HepG2 (cell line): ENCODE results near the gene NOP14. TPM values are rescaled to one million over a fixed set of nuclear protein-coding genes. Genes with fewer than 3 reads are reported as not detected.

Experiments used
- ATAC-seq: fragments of 200-7000 bp; cut with Tn5 transposase; 3 replicates; pipeline ENCODE4 v1.9.1; 2020; ENCODE audit warnings: mild to moderate bottlenecking, moderate library complexity
- BruUV-seq: library from RNA; stranded (reverse); fragments of 400-500 nt; replicated peaks from 2 replicates; lab custom pipeline; 2021; lab: Mats Ljungman, UMichigan
- CTCF ChIA-PET: fragments of 300-600 bp; formaldehyde crosslinking; extraction: SDS; loops from one replicate; lab custom pipeline; 2021; ENCODE audit warnings: low total read pairs, inconsistent platforms, low intra/inter-chr PET ratio; lab: Yijun Ruan, JAX
- POLR2A ChIA-PET: fragments of 350-600 bp; sonication (Branson Sonifier 250); formaldehyde crosslinking; loops from one replicate; lab custom pipeline; 2020; ENCODE audit warnings: antibody characterized with exemption, inconsistent platforms; lab: Yijun Ruan, JAX
- DNase-seq: peaks from one replicate; pipeline ENCODE4 v3.0.0-alpha.2; 2015; ENCODE audit warnings: low spot score
- FAIRE-seq: peaks from 3 replicates; lab custom pipeline; 2011; peaks lifted over from hg19 to GRCh38; lab: Jason Lieb, UNC
- H2AFZ ChIP-seq: one replicate; pipeline ENCODE4 v1.6.1; 2011; ENCODE audit warnings: low read length, inconsistent platforms
- H3K27ac ChIP-seq: fragments of 300-600 bp; 3 replicates; pipeline ENCODE4 v1.8.0; 2011; ENCODE audit warnings: mixed run types, mild to moderate bottlenecking, mixed read lengths, low read length, inconsistent platforms; ENCODE audit not compliant: insufficient read depth; ENCODE audit errors: extremely low read length
- H3K27me3 ChIP-seq, 2 experiments: fragments of 200-600 bp in 1 of 2; 2 replicates in 1 of 2; 3 replicates in 1 of 2; pipeline versions ENCODE4 v1.6.0 to v1.8.0; 2011; ENCODE audit warnings: low read length in 2 of 2, mild to moderate bottlenecking in 2 of 2, moderate library complexity in 2 of 2, inconsistent platforms in 1 of 2; ENCODE audit not compliant: insufficient read depth in 2 of 2, control insufficient read depth in 1 of 2
- H3K36me3 ChIP-seq, 2 experiments: fragments of 200-600 bp in 1 of 2; replicated peaks in 1 of 2; 2 replicates in 1 of 2; 3 replicates in 1 of 2; pipeline versions ENCODE4 v1.5.1 to v1.8.0; 2011; ENCODE audit warnings: low read length in 2 of 2, inconsistent platforms in 1 of 2; ENCODE audit not compliant: insufficient read depth in 2 of 2, control insufficient read depth in 1 of 2
- H3K4me1 ChIP-seq: 2 replicates; pipeline ENCODE4 v1.5.1; 2012; ENCODE audit warnings: low read length, inconsistent platforms; ENCODE audit not compliant: insufficient read depth
- H3K4me2 ChIP-seq: 2 replicates; pipeline ENCODE4 v1.6.0; 2011; ENCODE audit warnings: low read depth, low read length, inconsistent platforms
- H3K4me3 ChIP-seq, 3 experiments: fragments of 200-600 bp in 1 of 3; sonication (generic), shearing (Covaris generic) in 1 of 3; replicated peaks in 1 of 3; 2 replicates each; pipeline ENCODE4 v1.5.1; 2011 to 2016; ENCODE audit warnings: low read length in 3 of 3, inconsistent platforms in 2 of 3, low read depth in 2 of 3, mild to moderate bottlenecking in 2 of 3, control low read depth in 1 of 3, mixed read lengths in 1 of 3; ENCODE audit not compliant: insufficient read depth in 1 of 3
- H3K79me2 ChIP-seq: one replicate; pipeline ENCODE4 v1.6.1; 2011; ENCODE audit warnings: low read length, inconsistent platforms; ENCODE audit not compliant: insufficient read depth
- H3K9ac ChIP-seq: 2 replicates; pipeline ENCODE4 v1.6.0; 2011; ENCODE audit warnings: mild to moderate bottlenecking, low read depth, low read length, inconsistent platforms; ENCODE audit not compliant: insufficient read depth
- H3K9me3 ChIP-seq: 2 replicates; pipeline ENCODE4 v1.5.1; 2012; ENCODE audit warnings: mild to moderate bottlenecking, low read length
- H4K20me1 ChIP-seq: 2 replicates; pipeline ENCODE4 v1.6.0; 2011; ENCODE audit warnings: inconsistent platforms, mild to moderate bottlenecking, low read length, moderate library complexity; ENCODE audit not compliant: insufficient read depth
- AGO2 ChIP-seq: fragments of 200-400 bp; formaldehyde crosslinking; optimal IDR thresholded peaks from 2 replicates; pipeline ENCODE3; 2017; ENCODE audit warnings: mild to moderate bottlenecking, low read depth, low read length, moderate library complexity
- KDM2A ChIP-seq: sonication (generic); formaldehyde crosslinking; IDR thresholded peaks from 2 replicates; pipeline ENCODE4 v1.4.0; 2020; ENCODE audit warnings: low read depth, missing genetic modification reagents, borderline replicate concordance
- PHF21A ChIP-seq: sonication (generic); formaldehyde crosslinking; IDR thresholded peaks from 2 replicates; pipeline ENCODE4 v1.5.0; 2020; ENCODE audit warnings: mild to moderate bottlenecking, missing genetic modification reagents
- RBFOX2 ChIP-seq: fragments of 200-400 bp; formaldehyde crosslinking; IDR thresholded peaks from 2 replicates; pipeline ENCODE4 v1.6.1; 2017; ENCODE audit warnings: low read depth, mild to moderate bottlenecking, low read length
- RBM22 ChIP-seq: fragments of 200-400 bp; formaldehyde crosslinking; optimal IDR thresholded peaks from 2 replicates; pipeline ENCODE3; 2017; ENCODE audit warnings: mild to moderate bottlenecking, low read length, moderate library complexity
- REL ChIP-seq: sonication (generic); formaldehyde crosslinking; conservative IDR thresholded peaks from 2 replicates; pipeline ENCODE4 v1.8.0; 2022; ENCODE audit warnings: mild to moderate bottlenecking, missing genetic modification reagents, moderate library complexity
- STAT6 ChIP-seq: sonication (generic); formaldehyde crosslinking; IDR thresholded peaks from 2 replicates; pipeline ENCODE4 v1.4.0; 2020; ENCODE audit warnings: missing genetic modification reagents, mild to moderate bottlenecking, borderline replicate concordance
- ZFX ChIP-seq: sonication (generic); formaldehyde crosslinking; IDR thresholded peaks from 2 replicates; pipeline ENCODE4 v1.4.0; 2020; ENCODE audit warnings: mild to moderate bottlenecking, low read depth, missing genetic modification reagents, moderate library complexity
- WGBS: methylation state at CpG from one replicate; pipeline ENCODE4 v1.1.6; 2017; ENCODE audit warnings: low lambda C conversion rate; 5-methylcytosine and 5-hydroxymethylcytosine counted together
- in situ Hi-C: cut with HindIII; loops from 2 replicates; pipeline ENCODE4 v1.10.0; 2017; ENCODE audit warnings: low pct_unique_long_range_greater_than_20kb; ENCODE audit not compliant: extremely low pct_ligation_motif_present
- intact Hi-C: fragments of 100-400 bp; cut with micrococcal nuclease; formaldehyde crosslinking; loops from one replicate; pipeline ENCODE4 v1.10.0; 2022; ENCODE audit not compliant: unreplicated experiment
- polyA plus RNA-seq, 8 experiments: library from polyadenylated mRNA; depleted of rRNA in 3 of 8; stranded (reverse) in 7 of 8; unstranded in 1 of 8; fragments of >200 nt; fragmentation: Illumina TruSeq in 4 of 8; extraction: Trizol in 4 of 8; gene quantifications; 2 replicates each; pipeline versions ENCODE4 v1.2.1 to v1.2.3, GENCODE V29; 2011 to 2016; ENCODE audit warnings: low read depth in 4 of 8, missing spikeins in 1 of 8, mixed read lengths in 1 of 8; ENCODE audit not compliant: insufficient read depth in 1 of 8
- total RNA-seq, 5 experiments: library from RNA; depleted of rRNA; stranded (reverse); fragments of >200 nt; fragmentation: Illumina TruSeq; extraction: Trizol; gene quantifications; 2 replicates each; pipeline ENCODE4 v1.2.3, GENCODE V29; 2016; ENCODE audit warnings: low read depth in 1 of 5

Gene NOP14
- total and polyA plus RNA-seq, 2 of the 13 experiments (the other 11 are each of a cell fraction or from before 2014, with no cell fraction given), result 6.9 to 47.9 TPM

GRCh38 chr4:2931512-2932301 is 31.5 kb downstream of the NOP14 start:
- Histone ChIP-seq H3K27ac (no peak overlapping the region), H4K20me1 (peaks cover 5% of the 10 kb centered on the region; the same call in 1 of the 2 replicates), H3K9me3 (no peaks in the 10 kb centered on the region), H3K27me3 (no peaks in the 10 kb centered on the region; a peak in 1 of 5 replicates), H3K36me3 (peaks cover 20 to 30% of the 10 kb centered on the region in 2 experiments; a peak in 4 of 5 replicates)
- no TSS peak for BruUV-seq
- TF ChIP-seq REL (CRISPR knock-in tag) (no peak), KDM2A (CRISPR knock-in tag) (peak; percentile 5; the same call in 1 of the 2 replicates), RBM22 (peak; percentile 72), AGO2 (peak; percentile 90), RBFOX2 (peak; percentile 28; the same call in 1 of the 2 replicates), PHF21A (CRISPR knock-in tag) (no peak), ZFX (CRISPR knock-in tag) (peak; percentile 23; the same call in 1 of the 2 replicates), STAT6 (CRISPR knock-in tag) (no peak)
- TF ChIP-seq, all 625 proteins: peak for 5
- Histone ChIP-seq H2AFZ (no peak overlapping the region), H3K4me2 (no peak overlapping the region), H3K4me3 (no peak overlapping the region), H3K9ac (no peak overlapping the region), H3K4me1 (peaks cover 37% of the 10 kb centered on the region), H3K79me2 (peaks cover 10% of the 10 kb centered on the region)
- POLR2A ChIA-PET, result no interaction called here
- CTCF ChIA-PET, result no interaction called here
- 97% methylated on average over 18 of the region's 38 CpGs for WGBS
- FAIRE-seq, result no peak
- intact Hi-C loops (loop anchor here (10.0 kb wide), 1 partner anchor 67 kb away; no protein-coding TSS in a partner anchor), in situ Hi-C loops (no loop called here)
- DNase-seq, result no peak
- ATAC-seq, result no peak
